ENCODE data around the gene GSDMA. TPM values are rescaled to one million over a fixed set of nuclear protein-coding genes. Genes with fewer than 3 reads are reported as not detected.

The GSDMA gene
- total and polyA plus RNA-seq, 2 donors from 2014 or later = 0.47 to 0.80 TPM

DNA sequence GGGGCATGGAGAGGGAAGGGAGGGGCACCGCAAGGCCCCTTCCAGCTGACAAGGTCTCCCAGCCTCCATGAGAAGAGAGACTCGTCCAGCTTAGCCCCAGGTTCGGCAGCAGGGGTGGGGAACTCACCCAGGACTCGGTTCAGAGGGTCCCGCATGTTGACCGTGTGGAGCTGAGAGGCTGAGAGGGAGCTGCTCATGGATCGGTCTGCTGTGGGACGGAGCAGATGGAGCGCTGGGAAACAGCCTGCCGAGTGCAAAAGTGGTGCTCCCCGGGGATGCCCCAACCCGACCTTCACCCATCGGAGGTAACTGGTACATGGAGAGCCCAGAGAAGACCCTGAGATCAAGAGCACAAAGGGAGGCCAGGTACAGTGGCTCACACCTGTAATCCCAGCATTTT, 57.3 kb downstream of the GSDMA start:
- TF ChIP-seq, protein P1, sequence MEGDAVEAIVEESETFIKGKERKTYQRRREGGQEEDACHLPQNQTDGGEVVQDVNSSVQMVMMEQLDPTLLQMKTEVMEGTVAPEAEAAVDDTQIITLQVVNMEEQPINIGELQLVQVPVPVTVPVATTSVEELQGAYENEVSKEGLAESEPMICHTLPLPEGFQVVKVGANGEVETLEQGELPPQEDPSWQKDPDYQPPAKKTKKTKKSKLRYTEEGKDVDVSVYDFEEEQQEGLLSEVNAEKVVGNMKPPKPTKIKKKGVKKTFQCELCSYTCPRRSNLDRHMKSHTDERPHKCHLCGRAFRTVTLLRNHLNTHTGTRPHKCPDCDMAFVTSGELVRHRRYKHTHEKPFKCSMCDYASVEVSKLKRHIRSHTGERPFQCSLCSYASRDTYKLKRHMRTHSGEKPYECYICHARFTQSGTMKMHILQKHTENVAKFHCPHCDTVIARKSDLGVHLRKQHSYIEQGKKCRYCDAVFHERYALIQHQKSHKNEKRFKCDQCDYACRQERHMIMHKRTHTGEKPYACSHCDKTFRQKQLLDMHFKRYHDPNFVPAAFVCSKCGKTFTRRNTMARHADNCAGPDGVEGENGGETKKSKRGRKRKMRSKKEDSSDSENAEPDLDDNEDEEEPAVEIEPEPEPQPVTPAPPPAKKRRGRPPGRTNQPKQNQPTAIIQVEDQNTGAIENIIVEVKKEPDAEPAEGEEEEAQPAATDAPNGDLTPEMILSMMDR (IDR thresholded peaks at IDR 0.05; ENCODE audit: borderline replicate concordance, extremely low read depth, insufficient read depth) = no peak
- H3K27ac ChIP-seq (ENCODE audit: low read depth in 2 of 2, low read length in 2 of 2) = no peak overlapping the region
- H3K27me3 ChIP-seq (ENCODE audit: control insufficient read depth, insufficient read depth, low read length) = no peaks in the 10 kb centered on the region
- peaks cover 0 to 7% (median 0%) of the 10 kb centered on the region in 3 donors for H3K4me1 ChIP-seq (ENCODE audit: control insufficient read depth in 2 of 3, insufficient read depth in 2 of 3, low read depth in 1 of 3, low read length in 3 of 3)
- peaks cover 0 to 17% (median 11%) of the 10 kb centered on the region in 3 donors for H3K36me3 ChIP-seq (ENCODE audit: control insufficient read depth in 2 of 3, insufficient read depth in 3 of 3, low read length in 3 of 3)
- H3K4me3 ChIP-seq (ENCODE audit: low read length in 3 of 3) = no peak overlapping the region
- intact Hi-C loops (cut with DNase I) = no loop called here
- DNase-seq (no peak), FAIRE-seq (no peak)
- no peak overlapping the region for H3K9ac ChIP-seq (ENCODE audit: low read length in 3 of 3)
- H3K9me3 ChIP-seq (ENCODE audit: control insufficient read depth in 2 of 3, insufficient read depth in 1 of 3, low read length in 3 of 3) = no peaks in the 10 kb centered on the region

GRCh38 chr17:40021451-40021971, 58.7 kb downstream of the GSDMA start:
- no peak for FAIRE-seq
- Histone ChIP-seq H3K9me3 (ENCODE audit: control insufficient read depth in 2 of 3, insufficient read depth in 1 of 3, low read length in 3 of 3) (no peaks in the 10 kb centered on the region), H3K4me3 (ENCODE audit: low read length in 3 of 3) (no peak overlapping the region), H3K36me3 (ENCODE audit: control insufficient read depth in 2 of 3, insufficient read depth in 3 of 3, low read length in 3 of 3) (peaks cover 9 to 30% (median 24%) of the 10 kb centered on the region in 3 donors), H3K9ac (ENCODE audit: low read length in 3 of 3) (no peak overlapping the region), H3K4me1 (ENCODE audit: control insufficient read depth in 2 of 3, insufficient read depth in 2 of 3, low read depth in 1 of 3, low read length in 3 of 3) (peaks cover 0 to 7% (median 0%) of the 10 kb centered on the region in 3 donors), H3K27me3 (ENCODE audit: control insufficient read depth, insufficient read depth, low read length) (no peaks in the 10 kb centered on the region), H3K27ac (ENCODE audit: low read depth in 2 of 2, low read length in 2 of 2) (no peak overlapping the region)
- TF ChIP-seq, protein P1 (IDR thresholded peaks at IDR 0.05; ENCODE audit: borderline replicate concordance, extremely low read depth, insufficient read depth) = no peak
- no peak for DNase-seq
- intact Hi-C loops (cut with DNase I) = no loop called here

- Histone ChIP-seq H3K4me3 (ENCODE audit: low read length in 3 of 3) (no peak overlapping the region), H3K36me3 (ENCODE audit: control insufficient read depth in 2 of 3, insufficient read depth in 3 of 3, low read length in 3 of 3) (peaks cover 9 to 31% (median 24%) of the 10 kb centered on the region in 3 donors), H3K27ac (ENCODE audit: low read depth in 2 of 2, low read length in 2 of 2) (no peak overlapping the region), H3K4me1 (ENCODE audit: control insufficient read depth in 2 of 3, insufficient read depth in 2 of 3, low read depth in 1 of 3, low read length in 3 of 3) (peaks cover 0 to 10% (median 0%) of the 10 kb centered on the region in 3 donors), H3K9me3 (ENCODE audit: control insufficient read depth in 2 of 3, insufficient read depth in 1 of 3, low read length in 3 of 3) (no peaks in the 10 kb centered on the region), H3K9ac (ENCODE audit: low read length in 3 of 3) (no peak overlapping the region), H3K27me3 (ENCODE audit: control insufficient read depth, insufficient read depth, low read length) (no peaks in the 10 kb centered on the region)
- intact Hi-C loops (cut with DNase I) = no loop called here
- TF ChIP-seq, protein P1 (IDR thresholded peaks at IDR 0.05; ENCODE audit: borderline replicate concordance, extremely low read depth, insufficient read depth) = no peak
- FAIRE-seq (no peak), DNase-seq (no peak)
These were observed 59.7 kb downstream of the GSDMA start for GRCh38 chr17:40022497-40022896.
